HUES64 (cell line): Measurements from ENCODE around the gene C16orf95.
"Not testable (repeated sequence)": the region's sequence is repeated elsewhere in the genome, so short reads cannot be mapped to it uniquely, and the experiment has no call there.

Experiments used
- H3K27ac ChIP-seq: 2 replicates; pipeline ENCODE4 v1.7.0; 2013; ENCODE audit warnings: low read depth, low read length, inconsistent platforms
- H3K27me3 ChIP-seq: 2 replicates; pipeline ENCODE4 v1.6.1; 2013; ENCODE audit warnings: mild to moderate bottlenecking, low read length; ENCODE audit not compliant: insufficient read depth
- H3K36me3 ChIP-seq: 2 replicates; pipeline ENCODE4 v1.6.1; 2013; ENCODE audit warnings: mild to moderate bottlenecking, low read length; ENCODE audit not compliant: insufficient read depth
- H3K4me1 ChIP-seq: 2 replicates; pipeline ENCODE4 v1.6.1; 2013; ENCODE audit warnings: mild to moderate bottlenecking, low read length, moderate library complexity; ENCODE audit not compliant: insufficient read depth
- H3K4me3 ChIP-seq: 2 replicates; pipeline ENCODE4 v1.5.1; 2013; ENCODE audit warnings: mild to moderate bottlenecking, low read length, moderate library complexity
- H3K9ac ChIP-seq: 2 replicates; pipeline ENCODE4 v1.6.1; 2013; ENCODE audit warnings: mild to moderate bottlenecking, low read depth, low read length
- H3K9me3 ChIP-seq: 2 replicates; pipeline ENCODE4 v1.6.1; 2013; ENCODE audit warnings: low read depth, low read length; ENCODE audit not compliant: insufficient read depth
- WGBS: fragments of 150-250, 120-280 bp; methylation state at CpG from one replicate; pipeline ENCODE4 v1.1.7; 2013; ENCODE audit warnings: missing lambda C conversion rate; 5-methylcytosine and 5-hydroxymethylcytosine counted together

Gene C16orf95

DNA sequence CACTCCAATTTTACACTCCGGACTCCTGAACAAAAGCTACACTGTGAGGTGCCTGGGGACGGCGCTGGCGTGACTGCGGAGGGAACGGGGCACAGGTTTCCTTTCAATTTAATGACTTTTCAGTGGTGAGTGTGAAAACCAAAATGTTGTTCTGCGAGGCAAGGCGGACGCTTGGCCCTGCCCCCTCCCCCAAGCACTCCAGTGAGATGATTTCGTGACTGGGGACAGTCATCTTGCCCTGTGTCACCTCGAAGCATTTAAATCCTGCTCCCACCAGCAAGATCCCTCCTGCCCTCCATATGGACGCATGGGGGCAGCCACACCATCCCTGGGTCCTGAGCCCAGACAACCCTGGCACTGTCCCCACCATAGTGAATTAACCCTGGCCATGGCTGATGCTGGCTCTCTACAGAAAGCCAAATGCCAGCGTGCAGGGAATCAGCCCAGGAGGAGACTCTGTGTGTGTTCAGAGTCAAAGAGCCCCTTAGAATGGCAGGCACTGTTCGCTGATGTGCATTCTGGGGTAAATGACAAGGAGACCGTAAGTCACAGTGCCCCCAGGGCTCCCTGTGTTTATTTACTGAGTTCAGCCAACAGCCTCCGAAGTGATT lies 41.0 kb downstream of the C16orf95 start:
- Histone ChIP-seq H3K9me3 (no peaks in the 10 kb centered on the region), H3K9ac (no peak overlapping the region), H3K36me3 (no peaks in the 10 kb centered on the region), H3K27me3 (no peaks in the 10 kb centered on the region), H3K27ac (no peak overlapping the region), H3K4me1 (peaks cover 7% of the 10 kb centered on the region; the same call in 1 of the 2 replicates), H3K4me3 (no peak overlapping the region)
- WGBS: 90% methylated on average over 16 of the region's 16 CpGs

DNA sequence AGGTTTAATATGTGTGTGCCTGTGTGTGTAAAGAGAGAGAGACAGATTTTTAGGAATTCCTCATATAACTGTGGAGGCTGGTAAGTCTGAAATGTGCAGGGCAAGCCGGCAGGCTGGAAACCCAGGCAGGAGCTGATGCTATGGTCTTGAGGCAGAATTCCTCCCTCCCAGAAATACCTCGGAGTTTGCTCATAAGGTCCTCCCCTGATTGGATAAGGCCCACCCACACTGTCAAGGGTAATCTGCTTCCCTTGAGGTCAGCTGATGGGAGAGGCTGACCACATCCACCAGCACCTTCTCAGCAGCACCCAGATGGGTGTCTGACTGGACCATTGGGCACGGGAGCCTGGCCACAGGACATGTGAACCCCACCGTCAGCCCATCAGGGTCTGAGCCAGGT lies 42.4 kb downstream of the C16orf95 start:
- H3K27me3 ChIP-seq: no peaks in the 10 kb centered on the region
- H3K9ac ChIP-seq: no peak overlapping the region
- H3K4me1 ChIP-seq: peaks cover 7% of the 10 kb centered on the region; the same call in 1 of the 2 replicates
- H3K4me3 ChIP-seq: no peak overlapping the region
- 96% methylated on average over 4 of the region's 4 CpGs for WGBS
- H3K9me3 ChIP-seq: no peaks in the 10 kb centered on the region
- no peak overlapping the region for H3K27ac ChIP-seq
- no peaks in the 10 kb centered on the region for H3K36me3 ChIP-seq

DNA sequence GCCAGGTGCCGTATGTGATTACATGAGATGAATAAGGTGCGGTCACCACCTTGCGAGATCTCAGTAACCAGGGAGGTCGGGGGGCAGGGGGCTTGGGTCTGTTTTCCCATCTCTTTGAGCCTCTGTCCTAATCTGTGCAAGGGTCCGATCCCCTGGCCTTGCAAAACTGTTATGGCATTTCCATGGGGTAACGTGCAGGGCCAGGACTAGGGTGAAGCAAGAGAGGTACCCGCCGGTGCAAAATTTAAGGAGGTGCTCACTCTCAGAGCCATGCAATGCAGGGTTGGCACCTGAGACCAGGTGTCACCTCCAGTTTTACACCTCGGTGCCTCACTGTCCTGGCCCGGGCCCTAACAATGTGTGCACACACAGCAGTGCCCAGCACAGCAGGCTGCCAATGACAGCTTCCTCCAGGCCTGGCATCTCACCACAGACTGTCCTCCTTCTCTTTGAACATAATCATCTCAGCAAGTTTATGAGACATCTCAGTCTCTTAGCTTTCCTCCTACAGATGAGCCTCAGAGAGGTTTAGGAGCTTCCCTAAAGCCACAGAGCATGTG lies 43.6 kb downstream of the C16orf95 start:
- Histone ChIP-seq H3K9ac (no peak overlapping the region), H3K9me3 (no peaks in the 10 kb centered on the region), H3K4me1 (peaks cover 7% of the 10 kb centered on the region; the same call in 1 of the 2 replicates), H3K27ac (no peak overlapping the region), H3K27me3 (no peaks in the 10 kb centered on the region), H3K4me3 (no peak overlapping the region), H3K36me3 (no peaks in the 10 kb centered on the region)
- 94% methylated on average over 10 of the region's 10 CpGs for WGBS

DNA sequence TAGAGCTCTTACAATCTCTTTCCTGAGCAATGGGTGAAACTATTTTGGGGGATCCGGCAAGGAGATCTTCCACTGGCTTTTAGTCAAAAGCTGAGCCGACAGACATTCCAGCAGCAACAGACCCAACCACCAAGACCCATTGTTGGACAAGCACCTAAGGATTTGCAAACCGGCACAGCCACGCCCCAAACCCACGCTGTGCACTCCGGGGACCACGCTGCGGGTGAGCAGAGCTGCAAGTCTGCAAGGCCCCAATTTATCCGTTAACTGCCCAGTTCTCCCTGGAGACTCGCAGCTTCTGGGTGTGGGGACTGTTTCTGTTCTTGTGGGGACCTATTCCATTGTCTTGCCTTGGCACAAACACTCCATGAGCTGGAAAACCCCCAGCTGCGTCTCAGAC lies 45.9 kb downstream of the C16orf95 start:
- Histone ChIP-seq H3K36me3 (no peaks in the 10 kb centered on the region), H3K9ac (no peak overlapping the region), H3K27ac (no peak overlapping the region), H3K4me3 (no peak overlapping the region), H3K9me3 (no peaks in the 10 kb centered on the region), H3K4me1 (peaks cover 3% of the 10 kb centered on the region; the same call in 1 of the 2 replicates), H3K27me3 (no peaks in the 10 kb centered on the region)
- WGBS: 90% methylated on average over 11 of the region's 11 CpGs

DNA sequence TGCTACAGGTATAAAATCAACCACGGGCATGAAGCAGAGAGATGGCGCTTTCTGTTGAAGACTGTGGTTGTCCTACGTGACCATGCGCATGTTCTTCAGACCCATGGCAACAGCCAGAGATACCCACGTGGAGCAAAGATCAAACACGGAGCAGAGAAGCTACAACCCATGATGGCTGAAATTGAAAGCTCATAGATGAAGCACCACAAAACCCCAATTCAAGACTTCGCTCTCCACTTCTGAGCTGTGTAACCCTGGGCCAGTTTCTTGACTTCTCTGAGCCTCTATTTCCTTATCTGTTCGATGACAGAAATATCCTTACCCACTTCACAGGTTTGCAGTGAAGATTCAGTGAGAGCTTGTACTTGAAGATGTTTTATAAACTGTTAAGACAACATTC lies 49.6 kb downstream of the C16orf95 start:
- H3K27me3 ChIP-seq: no peaks in the 10 kb centered on the region
- WGBS: 92% methylated on average over 8 of the region's 8 CpGs
- H3K9ac ChIP-seq: no peak overlapping the region
- H3K4me3 ChIP-seq: no peak overlapping the region
- peaks cover 7% of the 10 kb centered on the region; the same call in 1 of the 2 replicates for H3K4me1 ChIP-seq
- no peaks in the 10 kb centered on the region for H3K9me3 ChIP-seq
- H3K36me3 ChIP-seq: no peaks in the 10 kb centered on the region
- no peak overlapping the region for H3K27ac ChIP-seq

DNA sequence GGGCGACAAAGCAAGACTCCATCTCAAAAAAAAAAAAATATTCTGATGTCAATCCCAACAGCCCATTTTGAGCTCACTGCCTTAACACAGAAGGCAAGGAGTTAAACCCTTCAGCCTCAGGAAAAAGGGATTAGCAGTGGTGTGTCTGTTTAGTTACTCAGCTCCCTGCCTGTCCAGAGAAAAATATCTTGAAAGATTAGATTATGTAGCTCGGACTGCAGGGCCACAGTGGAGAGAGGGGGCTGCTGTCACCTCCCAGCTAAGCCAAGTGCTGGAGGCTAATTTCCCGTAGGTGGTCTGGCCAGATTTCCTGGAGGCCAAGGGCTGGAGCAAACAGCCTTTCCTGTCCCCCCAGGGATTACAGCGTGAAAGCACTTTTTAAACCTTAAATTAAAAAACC lies 50.3 kb downstream of the C16orf95 start:
- no peak overlapping the region for H3K9ac ChIP-seq
- peaks cover 7% of the 10 kb centered on the region; the same call in 1 of the 2 replicates for H3K4me1 ChIP-seq
- no peaks in the 10 kb centered on the region for H3K36me3 ChIP-seq
- no peak overlapping the region for H3K27ac ChIP-seq
- H3K27me3 ChIP-seq: no peaks in the 10 kb centered on the region
- no peak overlapping the region for H3K4me3 ChIP-seq
- H3K9me3 ChIP-seq: no peaks in the 10 kb centered on the region
- WGBS: 84% methylated on average over 4 of the region's 4 CpGs

DNA sequence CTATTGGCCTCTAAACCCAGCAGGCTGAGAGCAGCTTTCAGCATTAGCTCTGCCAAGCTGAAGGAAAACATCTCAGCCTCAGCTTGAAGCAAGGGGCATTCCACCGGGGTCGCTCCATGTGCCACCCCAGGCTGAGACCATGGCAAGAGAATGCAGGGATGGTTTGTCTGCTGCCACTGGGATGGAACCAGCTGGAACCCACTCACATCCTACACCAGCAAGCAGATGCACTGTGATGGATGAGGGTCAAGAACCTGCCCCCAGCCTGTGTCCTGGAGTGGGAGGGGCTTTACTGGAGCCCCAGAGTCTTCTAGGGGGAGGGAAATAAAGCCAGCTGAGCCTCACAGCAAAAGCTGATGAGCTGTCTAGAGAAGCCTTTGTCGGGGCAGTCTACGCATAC lies 51.9 kb downstream of the C16orf95 start:
- Histone ChIP-seq H3K36me3 (no peaks in the 10 kb centered on the region), H3K27ac (no peak overlapping the region), H3K4me3 (no peak overlapping the region), H3K9ac (no peak overlapping the region), H3K27me3 (no peaks in the 10 kb centered on the region), H3K9me3 (no peaks in the 10 kb centered on the region), H3K4me1 (peaks cover 7% of the 10 kb centered on the region; the same call in 1 of the 2 replicates)
- WGBS: 93% methylated on average over 4 of the region's 4 CpGs

DNA sequence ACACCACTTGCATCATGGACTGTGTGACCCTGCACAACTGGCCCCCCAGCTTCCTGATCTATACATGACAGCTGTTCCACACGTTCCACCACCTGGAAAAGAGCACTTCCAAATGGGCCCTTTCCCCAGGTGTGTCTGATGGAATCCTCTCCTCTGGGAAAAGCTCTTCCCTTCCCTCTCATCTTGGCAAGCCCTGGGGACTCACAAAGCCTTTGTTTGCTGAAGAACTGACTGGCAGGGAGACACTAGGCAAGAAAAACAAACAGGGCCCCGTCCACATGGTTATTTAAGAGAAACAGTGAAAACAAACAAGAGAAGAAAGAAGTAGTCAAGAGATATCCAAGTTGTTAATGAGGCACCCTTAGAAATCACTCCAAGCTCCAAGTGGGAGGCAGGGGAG lies 52.6 kb downstream of the C16orf95 start:
- Histone ChIP-seq H3K9ac (no peak overlapping the region), H3K36me3 (no peaks in the 10 kb centered on the region), H3K4me1 (peaks cover 7% of the 10 kb centered on the region; the same call in 1 of the 2 replicates), H3K4me3 (no peak overlapping the region), H3K27ac (no peak overlapping the region), H3K9me3 (no peaks in the 10 kb centered on the region), H3K27me3 (no peaks in the 10 kb centered on the region)
- 49% methylated on average over 2 of the region's 2 CpGs for WGBS

DNA sequence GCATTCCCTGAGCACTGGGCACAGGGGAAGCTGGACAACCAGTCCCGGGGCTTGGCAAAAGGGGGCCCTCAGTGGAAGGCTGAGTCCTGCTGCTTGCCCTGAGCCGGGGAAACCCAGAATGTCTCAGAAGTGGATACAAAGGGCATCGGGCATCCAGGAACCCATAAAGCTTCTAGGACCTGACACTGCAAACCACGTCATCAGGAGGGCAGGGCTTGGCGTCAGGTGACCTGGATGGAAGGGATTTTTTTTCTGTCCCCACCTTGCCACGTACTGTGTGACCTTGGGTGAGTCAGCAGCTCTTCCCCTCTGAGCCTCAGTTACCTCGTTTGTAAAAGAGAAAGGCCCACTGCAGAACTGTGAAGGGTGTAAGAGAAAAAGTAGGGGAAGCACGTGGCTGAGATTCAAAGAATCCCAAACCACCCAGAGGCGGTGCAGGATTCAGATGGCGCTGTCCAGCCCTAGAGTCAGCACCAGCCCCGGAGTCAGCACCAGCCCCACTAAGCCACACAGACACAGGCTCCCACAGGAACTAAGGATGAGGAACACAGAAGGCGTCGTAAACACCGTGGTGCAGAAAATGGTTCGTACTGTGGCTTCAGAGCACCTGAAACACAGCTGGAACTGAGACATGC lies 53.7 kb downstream of the C16orf95 start:
- WGBS: 89% methylated on average over 15 of the region's 15 CpGs
- H3K9ac ChIP-seq: no peak overlapping the region
- no peaks in the 10 kb centered on the region for H3K27me3 ChIP-seq
- H3K9me3 ChIP-seq: no peaks in the 10 kb centered on the region
- H3K36me3 ChIP-seq: no peaks in the 10 kb centered on the region
- H3K4me1 ChIP-seq: peaks cover 7% of the 10 kb centered on the region; the same call in 1 of the 2 replicates
- no peak overlapping the region for H3K27ac ChIP-seq
- H3K4me3 ChIP-seq: no peak overlapping the region

DNA sequence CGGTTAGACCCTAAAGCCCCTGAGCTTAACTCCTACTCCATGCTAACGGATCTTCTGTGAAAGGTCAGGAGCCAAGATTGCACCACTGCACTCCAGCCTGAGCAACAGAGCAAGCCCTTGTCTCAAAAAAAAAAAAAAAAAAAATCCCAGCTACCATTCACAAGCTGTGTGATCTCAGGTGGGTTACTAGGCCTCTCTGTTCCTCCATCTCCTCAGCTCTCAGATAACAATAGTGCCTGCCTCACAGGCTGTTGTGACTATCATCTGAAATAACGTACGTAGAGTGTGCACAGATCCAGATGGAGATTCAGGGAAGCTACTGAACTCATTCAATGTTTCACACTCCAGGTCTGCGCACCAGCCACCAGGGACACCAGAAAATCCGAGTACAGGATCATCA lies 57.8 kb downstream of the C16orf95 start:
- WGBS: 94% methylated on average over 6 of the region's 6 CpGs

DNA sequence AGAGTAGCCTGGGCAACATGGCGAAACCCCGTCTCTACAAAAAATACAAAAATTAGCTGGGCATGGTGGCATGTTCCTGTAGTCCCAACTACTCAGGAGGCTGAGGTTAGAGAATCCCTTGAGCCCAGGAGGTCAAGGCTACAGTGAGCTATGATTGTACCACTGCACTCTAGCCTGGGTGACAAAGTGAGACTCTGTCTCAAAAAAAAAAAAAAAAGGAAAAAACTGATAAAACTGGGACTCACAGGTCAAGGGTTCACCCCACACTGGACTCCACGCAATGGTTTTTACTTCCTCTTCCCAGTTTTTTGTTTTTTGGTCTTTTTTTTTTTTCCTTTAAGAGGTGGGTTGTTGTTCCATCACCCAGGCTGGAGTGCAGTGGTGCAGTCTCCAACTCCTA lies 58.5 kb downstream of the C16orf95 start:
- H3K9me3 ChIP-seq, H3K36me3 ChIP-seq, H3K4me1 ChIP-seq, H3K4me3 ChIP-seq, H3K27me3 ChIP-seq, H3K27ac ChIP-seq, H3K9ac ChIP-seq: not testable (repeated sequence)
- WGBS: 98% methylated on average over 3 of the region's 3 CpGs

More for the DNA sequence above, 57.8 kb downstream of the C16orf95 start:
- Histone ChIP-seq H3K4me3 (no peak overlapping the region), H3K27ac (no peak overlapping the region), H3K27me3 (no peaks in the 10 kb centered on the region), H3K9me3 (no peaks in the 10 kb centered on the region), H3K4me1 (no peaks in the 10 kb centered on the region; the same call in 1 of the 2 replicates), H3K36me3 (no peaks in the 10 kb centered on the region), H3K9ac (no peak overlapping the region)
